Astrocyte (in vitro differentiated cells and primary cell): Measurements from ENCODE around the gene MYO3B. TPM values are rescaled to one million over a fixed set of nuclear protein-coding genes. Genes with fewer than 3 reads are reported as not detected.

Source experiments
- DNase-seq: peaks from one replicate; pipeline ENCODE4 v3.0.0-alpha.2; 2010; ENCODE audit warnings: low read depth
- FAIRE-seq: peaks from 2 replicates; lab custom pipeline; 2011; peaks lifted over from hg19 to GRCh38; lab: Jason Lieb, UNC
- H2AFZ ChIP-seq: 2 replicates; pipeline ENCODE4 v1.6.0; 2012; ENCODE audit warnings: low read depth, low read length, inconsistent platforms
- H3K27ac ChIP-seq: 2 replicates; pipeline ENCODE4 v1.5.1; 2011; ENCODE audit warnings: low read depth, low read length, inconsistent platforms
- H3K27me3 ChIP-seq: 2 replicates; pipeline ENCODE4 v1.6.0; 2011; ENCODE audit warnings: low read length, inconsistent platforms; ENCODE audit not compliant: insufficient read depth
- H3K36me3 ChIP-seq: 2 replicates; pipeline ENCODE4 v1.5.1; 2011; ENCODE audit warnings: low read length, inconsistent platforms; ENCODE audit not compliant: insufficient read depth
- H3K4me1 ChIP-seq: 2 replicates; pipeline ENCODE4 v1.5.1; 2011; ENCODE audit warnings: low read length, inconsistent platforms; ENCODE audit not compliant: insufficient read depth
- H3K4me2 ChIP-seq: 2 replicates; pipeline ENCODE4 v1.6.0; 2012; ENCODE audit warnings: low read length, inconsistent platforms
- H3K4me3 ChIP-seq: 2 replicates; pipeline ENCODE4 v1.5.1; 2011; ENCODE audit warnings: low read depth, mild to moderate bottlenecking, low read length, inconsistent platforms; ENCODE audit not compliant: insufficient read depth
- H3K79me2 ChIP-seq: 2 replicates; pipeline ENCODE4 v1.6.0; 2012; ENCODE audit warnings: mild to moderate bottlenecking, low read length, inconsistent platforms; ENCODE audit not compliant: insufficient read depth
- H3K9ac ChIP-seq: 2 replicates; pipeline ENCODE4 v1.6.0; 2012; ENCODE audit warnings: mild to moderate bottlenecking, low read length, inconsistent platforms
- H3K9me3 ChIP-seq: 2 replicates; pipeline ENCODE4 v1.5.1; 2012; ENCODE audit warnings: low read depth, mild to moderate bottlenecking, low read length, inconsistent platforms; ENCODE audit not compliant: insufficient read depth
- H4K20me1 ChIP-seq: 2 replicates; pipeline ENCODE4 v1.6.0; 2012; ENCODE audit warnings: low read length, inconsistent platforms; ENCODE audit not compliant: insufficient read depth
- H3K27ac Mint-ChIP-seq: one replicate; pipeline ENCODE4 v1.8.0; 2021; ENCODE audit warnings: mild to moderate bottlenecking, mixed read lengths; ENCODE audit not compliant: unreplicated experiment
- H3K27me3 Mint-ChIP-seq: one replicate; pipeline ENCODE4 v1.8.0; 2021; ENCODE audit warnings: low read depth, mixed read lengths; ENCODE audit not compliant: unreplicated experiment
- H3K36me3 Mint-ChIP-seq: one replicate; pipeline ENCODE4 v1.8.0; 2021; ENCODE audit warnings: low read depth, mixed read lengths; ENCODE audit not compliant: unreplicated experiment
- H3K4me1 Mint-ChIP-seq: one replicate; pipeline ENCODE4 v1.8.0; 2021; ENCODE audit warnings: low read depth, mixed read lengths; ENCODE audit not compliant: unreplicated experiment
- H3K4me3 Mint-ChIP-seq: one replicate; pipeline ENCODE4 v1.8.0; 2021; ENCODE audit warnings: mild to moderate bottlenecking, moderate library complexity, mixed read lengths; ENCODE audit not compliant: unreplicated experiment
- H3K9me3 Mint-ChIP-seq: one replicate; pipeline ENCODE4 v1.8.0; 2021; ENCODE audit warnings: mild to moderate bottlenecking, mixed read lengths; ENCODE audit not compliant: unreplicated experiment
- CTCF ChIP-seq: IDR thresholded peaks from 2 replicates; pipeline ENCODE4 v1.5.1; 2011; ENCODE audit warnings: low read depth, mild to moderate bottlenecking, inconsistent platforms, low read length, moderate library complexity; ENCODE audit not compliant: insufficient read depth
- EZH2 ChIP-seq: IDR thresholded peaks from 2 replicates; pipeline ENCODE4 v1.6.1; 2012; ENCODE audit warnings: mild to moderate bottlenecking, low read length, inconsistent platforms; ENCODE audit not compliant: insufficient read depth
- total RNA-seq: library from RNA; stranded (reverse); gene quantifications from 2 replicates; pipeline ENCODE4 v1.2.1, GENCODE V29; 2021

Gene MYO3B
- total RNA-seq, 1 donor from 2014 or later = not detected

- H3K4me2 ChIP-seq = no peak overlapping the region
- H3K27ac ChIP-seq = no peak overlapping the region
- H3K9me3 ChIP-seq = no peaks in the 10 kb centered on the region
- H3K79me2 ChIP-seq = no peaks in the 10 kb centered on the region
- no peaks in the 10 kb centered on the region for H3K4me1 ChIP-seq
- peaks cover 4% of the 10 kb centered on the region for H3K27me3 Mint-ChIP-seq
- H3K4me3 ChIP-seq = no peak overlapping the region
- peaks cover 5% of the 10 kb centered on the region for H3K9me3 Mint-ChIP-seq
- no peaks in the 10 kb centered on the region for H3K4me1 Mint-ChIP-seq
- no peak overlapping the region for H3K9ac ChIP-seq
- H4K20me1 ChIP-seq = no peaks in the 10 kb centered on the region
- DNase-seq = no peak
- H3K36me3 ChIP-seq = no peaks in the 10 kb centered on the region
- no peak overlapping the region for H3K4me3 Mint-ChIP-seq
- no peak overlapping the region for H3K27ac Mint-ChIP-seq
- H3K27me3 ChIP-seq = no peaks in the 10 kb centered on the region
- no peak overlapping the region for H2AFZ ChIP-seq
- no peak for FAIRE-seq
- no peaks in the 10 kb centered on the region for H3K36me3 Mint-ChIP-seq
- TF ChIP-seq EZH2 = no peak
- no peak for TF ChIP-seq CTCF
Measured at GRCh38 chr2:170332676-170333402, 154.9 kb downstream of the MYO3B start.

GRCh38 chr2:170335351-170335750 lies 157.4 kb downstream of the MYO3B start:
- H2AFZ ChIP-seq = no peak overlapping the region
- H3K79me2 ChIP-seq = no peaks in the 10 kb centered on the region
- no peak overlapping the region for H3K4me2 ChIP-seq
- FAIRE-seq (no peak), DNase-seq (peak; percentile 12)
- H3K27me3 ChIP-seq = no peaks in the 10 kb centered on the region
- no peak overlapping the region for H3K4me3 ChIP-seq
- Mint-ChIP-seq H3K27ac (no peak overlapping the region), H3K27me3 (peaks cover 4% of the 10 kb centered on the region), H3K4me1 (no peaks in the 10 kb centered on the region), H3K4me3 (no peak overlapping the region), H3K36me3 (no peaks in the 10 kb centered on the region), H3K9me3 (peaks cover 5% of the 10 kb centered on the region)
- H3K27ac ChIP-seq = no peak overlapping the region
- H3K4me1 ChIP-seq = no peaks in the 10 kb centered on the region
- H3K9ac ChIP-seq = no peak overlapping the region
- no peak for TF ChIP-seq EZH2
- no peak for TF ChIP-seq CTCF
- no peaks in the 10 kb centered on the region for H4K20me1 ChIP-seq
- H3K36me3 ChIP-seq = no peaks in the 10 kb centered on the region
- H3K9me3 ChIP-seq = no peaks in the 10 kb centered on the region

DNA sequence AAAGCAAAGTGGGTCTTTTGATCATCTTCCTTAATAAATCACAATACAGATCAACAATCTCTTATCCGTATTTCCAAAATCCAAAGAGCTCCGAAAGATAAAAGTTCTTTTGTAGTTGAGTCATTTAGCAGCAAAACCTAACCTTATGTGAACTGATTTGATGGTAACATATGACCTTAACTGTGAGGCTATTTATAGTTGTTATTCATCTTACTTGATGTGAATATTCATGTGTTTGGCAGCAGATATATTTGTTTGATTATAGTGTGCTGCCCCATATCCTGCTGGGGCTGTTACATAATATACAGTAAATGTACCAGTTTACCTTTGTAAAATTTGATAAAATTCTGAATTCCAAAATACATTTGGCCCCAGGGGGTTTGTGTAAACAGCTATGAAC lies 158.5 kb downstream of the MYO3B start:
- DNase-seq = no peak
- Histone ChIP-seq H3K27me3 (no peaks in the 10 kb centered on the region), H3K4me3 (no peak overlapping the region), H3K9ac (no peak overlapping the region), H3K4me2 (no peak overlapping the region), H3K9me3 (no peaks in the 10 kb centered on the region), H3K36me3 (no peaks in the 10 kb centered on the region), H3K79me2 (no peaks in the 10 kb centered on the region), H3K4me1 (no peaks in the 10 kb centered on the region), H3K27ac (no peak overlapping the region), H2AFZ (no peak overlapping the region), H4K20me1 (no peaks in the 10 kb centered on the region)
- Mint-ChIP-seq H3K4me3 (no peak overlapping the region), H3K36me3 (no peaks in the 10 kb centered on the region), H3K4me1 (no peaks in the 10 kb centered on the region), H3K27ac (no peak overlapping the region), H3K9me3 (peaks cover 5% of the 10 kb centered on the region), H3K27me3 (peaks cover 4% of the 10 kb centered on the region)
- FAIRE-seq = no peak
- TF ChIP-seq CTCF = no peak
- no peak for TF ChIP-seq EZH2
